K562 (cell line): Measurements from ENCODE around the gene IL6ST. TPM values are rescaled to one million over a fixed set of nuclear protein-coding genes. Genes with fewer than 3 reads are reported as not detected.

Experiments
- CHD1 ChIP-seq: fragments of 200-600 bp; sonication (generic); IDR thresholded peaks from one replicate; pipeline ENCODE4 v1.6.1; 2012; ENCODE audit warnings: mild to moderate bottlenecking, moderate library complexity, low read length, inconsistent platforms
- GABPB2 ChIP-seq: fragments of 250-450 bp; sonication (Bioruptor Pico); conservative IDR thresholded peaks from 2 replicates; pipeline ENCODE4 v1.5.1; 2021; ENCODE audit warnings: mild to moderate bottlenecking
- RNF2 ChIP-seq: sonication (generic); IDR thresholded peaks from 2 replicates; pipeline ENCODE4 v1.6.1; 2016
- SIN3A ChIP-seq, 2 experiments: fragments of 150-350 bp in 1 of 2; IDR thresholded peaks; 2 replicates each; pipeline ENCODE4 v1.6.1; 2011 to 2016; ENCODE audit warnings: borderline replicate concordance in 2 of 2, low read depth in 2 of 2, low read length in 2 of 2, mild to moderate bottlenecking in 2 of 2, moderate library complexity in 2 of 2; ENCODE audit not compliant: control insufficient read depth in 1 of 2
- SREBF2 ChIP-seq: sonication (generic); formaldehyde crosslinking; IDR thresholded peaks from 2 replicates; pipeline ENCODE4 v1.4.0; 2020; ENCODE audit warnings: mild to moderate bottlenecking, missing genetic modification reagents
- TSC22D4 ChIP-seq: fragments of 450-650 bp; IDR thresholded peaks from 2 replicates; pipeline ENCODE4 v1.6.1; 2016; ENCODE audit warnings: missing genetic modification characterization, missing biosample characterization, control low read depth
- TSHZ1 ChIP-seq: fragments of 250-450 bp; sonication (Bioruptor Pico); IDR thresholded peaks from 2 replicates; pipeline ENCODE4 v1.4.0; 2020; ENCODE audit warnings: mild to moderate bottlenecking, moderate library complexity
- polyA plus RNA-seq, 8 experiments: library from polyadenylated mRNA; depleted of rRNA in 4 of 8; stranded (reverse) in 5 of 8; unstranded in 3 of 8; fragments of >200 nt; fragmentation: Nextera tagmentation in 2 of 8; fragmentation: Illumina TruSeq in 1 of 8; extraction: Ambion mirVana in 2 of 8; extraction: Trizol in 1 of 8; gene quantifications; 2 replicates each; pipeline versions ENCODE4 v1.2.1 to v1.2.3, GENCODE V29; 2011 to 2014; ENCODE audit warnings: inconsistent platforms in 1 of 8, missing spikeins in 1 of 8
- total RNA-seq, 7 experiments: library from RNA; depleted of rRNA in 6 of 7; stranded (reverse); fragments of >200 nt in 6 of 7; fragmentation: Illumina TruSeq in 2 of 7; extraction: Trizol in 2 of 7; gene quantifications; 2 replicates each; pipeline versions ENCODE4 v1.2.1 to v1.2.3, GENCODE V29; 2011 to 2021; ENCODE audit warnings: low replicate concordance in 1 of 7
- TF ChIP-seq, protein P1 (sequence below), 2 experiments: fragments of 250-450 bp in 1 of 2; fragments of 450-650 bp in 1 of 2; sonication (Bioruptor Pico) in 1 of 2; IDR thresholded peaks; 2 replicates each; pipeline versions ENCODE4 v1.6.1 to v1.8.0; 2016 to 2021; ENCODE audit warnings: mild to moderate bottlenecking in 2 of 2, moderate library complexity in 2 of 2, missing compliant biosample characterization in 1 of 2, missing genetic modification characterization in 1 of 2
- TF ChIP-seq, protein P2 (sequence below): fragments of 450-650 bp; IDR thresholded peaks from 2 replicates; pipeline ENCODE4 v1.6.1; 2016; ENCODE audit warnings: low read depth

IL6ST gene
- total and polyA plus RNA-seq, 9 of the 15 experiments (the other 6 are each of a cell fraction or from before 2014, with no cell fraction given): 2.0 to 27.0 (median 7.9) TPM

DNA sequence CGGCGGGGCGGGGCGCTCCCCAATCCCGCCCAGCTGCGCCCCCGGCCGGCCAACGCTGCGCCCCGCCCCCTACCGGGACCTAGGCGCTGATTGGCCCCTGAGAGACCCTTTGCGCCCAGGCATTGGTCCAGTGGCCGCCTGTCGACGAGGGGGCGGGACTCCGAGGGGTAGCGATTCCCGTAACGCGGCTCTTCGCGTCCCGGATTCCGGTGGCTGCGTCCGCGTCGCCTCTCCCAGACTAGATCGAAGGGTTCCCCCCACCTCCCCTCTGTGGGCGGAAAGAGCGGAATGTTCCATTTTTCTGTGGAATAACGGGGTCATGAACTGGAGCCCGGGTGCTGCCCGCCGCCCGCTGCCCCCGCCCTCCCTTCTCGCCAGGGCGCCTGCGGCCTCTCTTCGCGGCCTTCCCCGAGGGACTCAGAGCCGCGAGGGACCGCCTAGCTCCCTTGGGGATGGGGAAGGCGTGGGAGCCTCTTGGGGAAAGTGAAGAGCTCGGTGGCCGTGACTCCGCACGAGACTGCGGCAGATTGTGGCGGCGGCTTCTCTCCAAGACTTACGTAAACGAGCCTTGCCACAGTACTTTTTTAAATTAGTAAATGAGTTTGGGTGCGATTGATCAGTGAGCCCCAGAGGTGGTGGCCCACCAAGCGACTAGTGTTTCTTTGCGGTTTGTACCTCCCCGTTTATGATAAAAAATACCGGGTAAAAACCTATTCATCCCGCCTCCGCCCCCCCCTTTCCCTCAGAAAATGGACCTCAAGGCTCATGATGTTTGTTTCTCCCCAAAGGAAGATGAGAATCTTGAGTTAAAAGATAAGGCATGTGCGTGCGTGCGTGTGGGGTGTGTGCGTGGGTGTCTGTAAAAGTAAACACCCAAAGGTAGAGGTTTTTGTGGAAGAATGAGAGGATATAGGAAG lies 493 bp upstream of the IL6ST start (continued):
- TF ChIP-seq, protein P1, sequence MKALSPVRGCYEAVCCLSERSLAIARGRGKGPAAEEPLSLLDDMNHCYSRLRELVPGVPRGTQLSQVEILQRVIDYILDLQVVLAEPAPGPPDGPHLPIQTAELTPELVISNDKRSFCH (CRISPR knock-in tag; IDR thresholded peaks at IDR 0.05): no peak
- TF ChIP-seq, protein P1 (tag; IDR thresholded peaks at IDR 0.05): no peak
- no peak for TF ChIP-seq GABPB2 (CRISPR knock-in tag)
- TF ChIP-seq TSC22D4 (tag): no peak
- peak; percentile 90 for TF ChIP-seq CHD1
- TF ChIP-seq, protein P2, sequence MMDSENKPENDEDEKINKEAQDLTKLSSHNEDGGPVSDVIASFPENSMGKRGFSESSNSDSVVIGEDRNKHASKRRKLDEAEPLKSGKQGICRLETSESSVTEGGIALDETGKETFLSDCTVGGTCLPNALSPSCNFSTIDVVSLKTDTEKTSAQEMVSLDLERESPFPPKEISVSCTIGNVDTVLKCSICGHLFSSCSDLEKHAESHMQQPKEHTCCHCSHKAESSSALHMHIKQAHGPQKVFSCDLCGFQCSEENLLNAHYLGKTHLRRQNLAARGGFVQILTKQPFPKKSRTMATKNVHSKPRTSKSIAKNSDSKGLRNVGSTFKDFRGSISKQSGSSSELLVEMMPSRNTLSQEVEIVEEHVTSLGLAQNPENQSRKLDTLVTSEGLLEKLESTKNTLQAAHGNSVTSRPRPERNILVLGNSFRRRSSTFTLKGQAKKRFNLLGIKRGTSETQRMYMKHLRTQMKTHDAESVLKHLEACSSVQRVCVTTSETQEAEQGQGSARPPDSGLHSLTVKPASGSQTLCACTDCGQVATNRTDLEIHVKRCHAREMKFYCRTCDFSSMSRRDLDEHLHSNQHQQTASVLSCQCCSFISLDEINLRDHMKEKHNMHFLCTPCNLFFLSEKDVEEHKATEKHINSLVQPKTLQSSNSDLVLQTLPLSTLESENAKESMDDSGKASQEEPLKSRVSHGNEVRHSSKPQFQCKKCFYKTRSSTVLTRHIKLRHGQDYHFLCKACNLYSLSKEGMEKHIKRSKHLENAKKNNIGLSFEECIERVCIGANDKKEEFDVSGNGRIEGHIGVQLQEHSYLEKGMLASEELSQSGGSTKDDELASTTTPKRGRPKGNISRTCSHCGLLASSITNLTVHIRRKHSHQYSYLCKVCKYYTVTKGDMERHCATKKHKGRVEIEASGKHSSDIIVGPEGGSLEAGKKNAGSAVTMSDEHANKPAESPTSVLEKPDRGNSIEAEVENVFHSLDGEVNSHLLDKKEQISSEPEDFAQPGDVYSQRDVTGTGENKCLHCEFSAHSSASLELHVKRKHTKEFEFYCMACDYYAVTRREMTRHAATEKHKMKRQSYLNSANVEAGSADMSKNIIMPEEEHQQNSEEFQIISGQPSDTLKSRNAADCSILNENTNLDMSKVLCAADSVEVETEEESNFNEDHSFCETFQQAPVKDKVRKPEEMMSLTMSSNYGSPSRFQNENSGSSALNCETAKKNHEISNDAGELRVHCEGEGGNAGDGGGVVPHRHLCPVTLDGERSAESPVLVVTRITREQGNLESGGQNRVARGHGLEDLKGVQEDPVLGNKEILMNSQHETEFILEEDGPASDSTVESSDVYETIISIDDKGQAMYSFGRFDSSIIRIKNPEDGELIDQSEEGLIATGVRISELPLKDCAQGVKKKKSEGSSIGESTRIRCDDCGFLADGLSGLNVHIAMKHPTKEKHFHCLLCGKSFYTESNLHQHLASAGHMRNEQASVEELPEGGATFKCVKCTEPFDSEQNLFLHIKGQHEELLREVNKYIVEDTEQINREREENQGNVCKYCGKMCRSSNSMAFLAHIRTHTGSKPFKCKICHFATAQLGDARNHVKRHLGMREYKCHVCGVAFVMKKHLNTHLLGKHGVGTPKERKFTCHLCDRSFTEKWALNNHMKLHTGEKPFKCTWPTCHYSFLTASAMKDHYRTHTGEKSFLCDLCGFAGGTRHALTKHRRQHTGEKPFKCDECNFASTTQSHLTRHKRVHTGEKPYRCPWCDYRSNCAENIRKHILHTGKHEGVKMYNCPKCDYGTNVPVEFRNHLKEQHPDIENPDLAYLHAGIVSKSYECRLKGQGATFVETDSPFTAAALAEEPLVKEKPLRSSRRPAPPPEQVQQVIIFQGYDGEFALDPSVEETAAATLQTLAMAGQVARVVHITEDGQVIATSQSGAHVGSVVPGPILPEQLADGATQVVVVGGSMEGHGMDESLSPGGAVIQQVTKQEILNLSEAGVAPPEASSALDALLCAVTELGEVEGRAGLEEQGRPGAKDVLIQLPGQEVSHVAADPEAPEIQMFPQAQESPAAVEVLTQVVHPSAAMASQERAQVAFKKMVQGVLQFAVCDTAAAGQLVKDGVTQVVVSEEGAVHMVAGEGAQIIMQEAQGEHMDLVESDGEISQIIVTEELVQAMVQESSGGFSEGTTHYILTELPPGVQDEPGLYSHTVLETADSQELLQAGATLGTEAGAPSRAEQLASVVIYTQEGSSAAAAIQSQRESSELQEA: no peak
- no peak for TF ChIP-seq SREBF2 (CRISPR knock-in tag)
- no peak; a peak in 1 of 4 replicates for TF ChIP-seq SIN3A (IDR thresholded peaks at IDR 0.05; ENCODE audit: borderline replicate concordance in 2 of 2, control insufficient read depth in 1 of 2, low read depth in 2 of 2, low read length in 2 of 2)
- TF ChIP-seq TSHZ1 (CRISPR knock-in tag): no peak
- no peak for TF ChIP-seq RNF2
